Smooth muscle cell (in vitro differentiated cells): ENCODE results near the gene TP53RK. TPM values are rescaled to one million over a fixed set of nuclear protein-coding genes. Genes with fewer than 3 reads are reported as not detected.

Source experiments
- DNase-seq: peaks from one replicate; lab custom pipeline; 2025; ENCODE audit not compliant: unreplicated experiment; lab: John Stamatoyannopoulos, UW
- H2AFZ ChIP-seq: fragments of 200-600 bp; sonication (generic); 2 replicates; pipeline ENCODE4 v1.6.0; 2016; ENCODE audit warnings: antibody characterized with exemption, low read depth, mild to moderate bottlenecking
- H3F3A ChIP-seq: fragments of 200-600 bp; sonication (generic); 2 replicates; pipeline ENCODE4 v1.6.0; 2017; ENCODE audit warnings: antibody characterized with exemption, low read depth
- H3K27ac ChIP-seq: fragments of 200-600 bp; sonication (generic); 2 replicates; pipeline ENCODE4 v1.5.1; 2016; ENCODE audit warnings: low read depth, mild to moderate bottlenecking
- H3K27me3 ChIP-seq: fragments of 200-600 bp; sonication (generic); 2 replicates; pipeline ENCODE4 v1.6.1; 2016; ENCODE audit warnings: low read depth, mild to moderate bottlenecking
- H3K36me3 ChIP-seq: fragments of 200-600 bp; sonication (generic); 2 replicates; pipeline ENCODE4 v1.5.1; 2016; ENCODE audit warnings: low read depth
- H3K4me1 ChIP-seq: fragments of 200-600 bp; sonication (generic); 2 replicates; pipeline ENCODE4 v1.5.1; 2016; ENCODE audit warnings: low read depth
- H3K4me2 ChIP-seq: fragments of 200-600 bp; sonication (generic); 2 replicates; pipeline ENCODE4 v1.6.0; 2016; ENCODE audit warnings: mild to moderate bottlenecking
- H3K4me3 ChIP-seq: fragments of 200-600 bp; sonication (generic); 2 replicates; pipeline ENCODE4 v1.5.1; 2016; ENCODE audit warnings: mild to moderate bottlenecking
- H3K79me2 ChIP-seq: fragments of 200-600 bp; sonication (generic); 2 replicates; pipeline ENCODE4 v1.6.0; 2016; ENCODE audit warnings: low read depth, mild to moderate bottlenecking
- H3K9ac ChIP-seq: fragments of 200-600 bp; sonication (generic); 2 replicates; pipeline ENCODE4 v1.6.0; 2016; ENCODE audit warnings: low read depth
- H3K9me3 ChIP-seq: fragments of 200-600 bp; sonication (generic); replicated peaks from 2 replicates; pipeline ENCODE4 v1.5.1; 2016; ENCODE audit warnings: low read depth
- H4K20me1 ChIP-seq: fragments of 200-600 bp; sonication (generic); 2 replicates; pipeline ENCODE4 v1.6.0; 2016; ENCODE audit warnings: low read depth
- WGBS: methylation state at CpG from one replicate; pipeline ENCODE4 v1.1.7; 2016; ENCODE audit warnings: low lambda C conversion rate; 5-methylcytosine and 5-hydroxymethylcytosine counted together
- polyA plus RNA-seq: library from polyadenylated mRNA; unstranded; fragments of >200 nt; fragmentation: Nextera tagmentation; extraction: Ambion mirVana; gene quantifications from 2 replicates; pipeline ENCODE4 v1.2.1, GENCODE V29; 2016
- total RNA-seq: library from RNA; depleted of rRNA; stranded (reverse); fragments of >200 nt; gene quantifications from 2 replicates; pipeline ENCODE4 v1.2.3, GENCODE V29; 2014
- TF ChIP-seq, protein P1 (sequence below): fragments of 200-600 bp; sonication (generic); IDR thresholded peaks from 2 replicates; pipeline ENCODE4 v1.5.1; 2017; ENCODE audit warnings: borderline replicate concordance, mild to moderate bottlenecking, antibody characterized with exemption; ENCODE audit not compliant: insufficient read depth, poor library complexity, severe bottlenecking

The TP53RK gene
- total and polyA plus RNA-seq, 2 experiments from 2014 or later: 26.5 to 30.9 TPM

- Histone ChIP-seq H3K36me3 (no peaks in the 10 kb centered on the region), H3K4me3 (no peak overlapping the region), H3K9me3 (no peaks in the 10 kb centered on the region), H2AFZ (no peak overlapping the region), H3K79me2 (no peaks in the 10 kb centered on the region), H3F3A (no peaks in the 10 kb centered on the region), H4K20me1 (no peaks in the 10 kb centered on the region), H3K9ac (no peak overlapping the region), H3K4me1 (no peaks in the 10 kb centered on the region), H3K4me2 (no peak overlapping the region), H3K27ac (no peak overlapping the region), H3K27me3 (no peaks in the 10 kb centered on the region)
- DNase-seq: no peak
- 93% methylated on average over 11 of the region's 11 CpGs for WGBS
- TF ChIP-seq, protein P1, sequence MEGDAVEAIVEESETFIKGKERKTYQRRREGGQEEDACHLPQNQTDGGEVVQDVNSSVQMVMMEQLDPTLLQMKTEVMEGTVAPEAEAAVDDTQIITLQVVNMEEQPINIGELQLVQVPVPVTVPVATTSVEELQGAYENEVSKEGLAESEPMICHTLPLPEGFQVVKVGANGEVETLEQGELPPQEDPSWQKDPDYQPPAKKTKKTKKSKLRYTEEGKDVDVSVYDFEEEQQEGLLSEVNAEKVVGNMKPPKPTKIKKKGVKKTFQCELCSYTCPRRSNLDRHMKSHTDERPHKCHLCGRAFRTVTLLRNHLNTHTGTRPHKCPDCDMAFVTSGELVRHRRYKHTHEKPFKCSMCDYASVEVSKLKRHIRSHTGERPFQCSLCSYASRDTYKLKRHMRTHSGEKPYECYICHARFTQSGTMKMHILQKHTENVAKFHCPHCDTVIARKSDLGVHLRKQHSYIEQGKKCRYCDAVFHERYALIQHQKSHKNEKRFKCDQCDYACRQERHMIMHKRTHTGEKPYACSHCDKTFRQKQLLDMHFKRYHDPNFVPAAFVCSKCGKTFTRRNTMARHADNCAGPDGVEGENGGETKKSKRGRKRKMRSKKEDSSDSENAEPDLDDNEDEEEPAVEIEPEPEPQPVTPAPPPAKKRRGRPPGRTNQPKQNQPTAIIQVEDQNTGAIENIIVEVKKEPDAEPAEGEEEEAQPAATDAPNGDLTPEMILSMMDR: no peak
Measured at GRCh38 chr20:46673394-46674252, 15.6 kb downstream of the TP53RK start.

GRCh38 chr20:46672543-46673148 is 16.6 kb downstream of the TP53RK start:
- H3K36me3 ChIP-seq: no peaks in the 10 kb centered on the region
- no peaks in the 10 kb centered on the region for H3F3A ChIP-seq
- no peak overlapping the region for H3K4me2 ChIP-seq
- H3K4me1 ChIP-seq: no peaks in the 10 kb centered on the region
- no peak overlapping the region for H3K4me3 ChIP-seq
- no peaks in the 10 kb centered on the region for H3K9me3 ChIP-seq
- H3K79me2 ChIP-seq: no peaks in the 10 kb centered on the region
- no peak overlapping the region for H3K27ac ChIP-seq
- no peak overlapping the region for H3K9ac ChIP-seq
- 95% methylated on average over 5 of the region's 5 CpGs for WGBS
- H4K20me1 ChIP-seq: no peaks in the 10 kb centered on the region
- TF ChIP-seq, protein P1: no peak
- DNase-seq: no peak
- no peak overlapping the region for H2AFZ ChIP-seq
- no peaks in the 10 kb centered on the region for H3K27me3 ChIP-seq

DNA sequence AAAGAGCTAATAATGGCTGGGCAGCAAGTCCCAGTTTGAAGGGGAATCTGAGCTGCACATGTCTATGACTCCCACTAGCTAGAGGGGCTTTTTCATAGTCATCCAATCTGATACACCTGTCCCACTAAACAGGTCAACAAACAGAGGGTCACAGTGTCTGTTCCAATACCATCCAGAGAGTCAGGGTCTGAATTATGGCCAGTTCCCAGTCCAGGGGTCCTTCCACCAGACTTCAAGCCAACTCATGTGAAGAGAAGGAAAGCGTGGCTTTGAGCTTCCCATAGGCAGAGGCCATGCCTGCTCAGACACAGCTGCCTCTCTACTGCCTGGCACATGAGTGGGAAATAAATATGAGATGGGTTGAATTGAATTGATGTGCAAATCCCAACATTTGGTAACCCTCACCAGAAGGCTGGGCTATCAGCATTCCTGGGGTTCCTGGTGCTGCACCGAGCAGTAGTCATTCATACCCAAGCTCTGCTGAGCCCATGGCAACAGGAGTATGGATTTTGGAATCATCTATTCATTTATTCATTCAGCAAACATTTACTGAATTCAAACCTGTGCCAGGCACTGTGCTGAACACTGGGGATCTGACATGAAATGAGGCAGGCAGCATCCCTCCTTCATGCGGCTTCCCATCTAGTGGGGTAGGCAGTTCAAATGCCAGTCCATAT is 17.2 kb downstream of the TP53RK start:
- WGBS: over 99% methylated on average over 3 of the region's 3 CpGs
- Histone ChIP-seq H3K4me1 (no peaks in the 10 kb centered on the region), H3K27me3 (no peaks in the 10 kb centered on the region), H3K4me2 (no peak overlapping the region), H4K20me1 (no peaks in the 10 kb centered on the region), H3K79me2 (no peaks in the 10 kb centered on the region), H3K4me3 (no peak overlapping the region), H3K9ac (no peak overlapping the region), H3K9me3 (no peaks in the 10 kb centered on the region), H3K36me3 (peaks cover 5% of the 10 kb centered on the region), H3F3A (no peaks in the 10 kb centered on the region), H2AFZ (no peak overlapping the region), H3K27ac (no peak overlapping the region)
- DNase-seq: no peak
- TF ChIP-seq, protein P1: no peak
